Motor neuron (in vitro differentiated cells): Measurements from ENCODE around the gene FBXO3. TPM values are rescaled to one million over a fixed set of nuclear protein-coding genes. Genes with fewer than 3 reads are reported as not detected.

Source experiments
- ATAC-seq, 8 experiments: fragments of 200-7000 bp; cut with Tn5 transposase; replicated peaks in 6 of 8; 2 replicates each; pipeline ENCODE4 v1.8.0; 2021; ENCODE audit warnings: mild to moderate bottlenecking in 8 of 8, moderate library complexity in 8 of 8
- H3K27ac ChIP-seq, 2 donors: fragments of 250-450 bp; sonication (Bioruptor Pico); 2 replicates each; pipeline ENCODE4 v1.9.0; 2021; ENCODE audit warnings: antibody characterized with exemption in 2 of 2, mild to moderate bottlenecking in 2 of 2, moderate library complexity in 1 of 2
- H3K4me1 ChIP-seq, 2 donors: fragments of 250-450 bp; sonication (Bioruptor Pico); replicated peaks in 1 of 2; 2 replicates each; pipeline ENCODE4 v1.6.1; 2021; ENCODE audit warnings: antibody characterized with exemption in 2 of 2, mild to moderate bottlenecking in 2 of 2, moderate library complexity in 1 of 2
- H3K4me3 ChIP-seq, 5 donors: fragments of 250-450 bp; sonication (Bioruptor Pico); 2 replicates each; pipeline ENCODE4 v1.9.0; 2021; ENCODE audit warnings: antibody characterized with exemption in 5 of 5, mild to moderate bottlenecking in 5 of 5, moderate library complexity in 4 of 5
- WGBS, 10 experiments: fragments of 450-650 bp; shearing (Covaris generic); methylation state at CpG; one replicate each; pipeline ENCODE4 v1.0.0; 2022; 5-methylcytosine and 5-hydroxymethylcytosine counted together
- in situ Hi-C, 9 experiments: fragments of 400-800 bp; cut with MboI; loops; one replicate each; pipeline ENCODE4 v1.15.0; 2021; ENCODE audit warnings: low sequenced_read_pairs in 9 of 9, low pct_unique_long_range_greater_than_20kb in 2 of 9; ENCODE audit not compliant: unreplicated experiment in 9 of 9
- total RNA-seq, 8 experiments: library from RNA; unstranded; fragments of 300-600 nt; gene quantifications; 2 replicates each; pipeline versions ENCODE4 v1.2.3 to v1.2.4, GENCODE V29; 2022

The FBXO3 gene
- total RNA-seq, 8 experiments from 2014 or later: 21.0 to 46.4 (median 28.3) TPM

- Histone ChIP-seq H3K27ac (no peak overlapping the region), H3K4me3 (no peak overlapping the region), H3K4me1 (peaks cover 18 to 22% of the 10 kb centered on the region in 2 donors)
Observed at GRCh38 chr11:33692541-33692940, 81.8 kb downstream of the FBXO3 start.

GRCh38 chr11:33692013-33692504, 82.3 kb downstream of the FBXO3 start:
- peak; percentile 37 to 87 (median 74) for ATAC-seq
- Histone ChIP-seq H3K4me3 (no peak overlapping the region), H3K4me1 (peaks cover 18 to 22% of the 10 kb centered on the region in 2 donors), H3K27ac (no peak overlapping the region)
- in situ Hi-C loops: loop anchor here in 4 of 9 experiments (25.0 kb wide), 2 partner anchors 330 to 530 kb away; partner anchors contain the start of gene CSTF3 (in 1 of the 4)
- 0 to 100% (median 34%) methylated on average over 1 to 9 of the region's 9 CpGs; no CpG with 5 or more reads in 2 of the 10 experiments for WGBS, 10 experiments

More at GRCh38 chr11:33692541-33692940, 81.8 kb downstream of the FBXO3 start:
- ATAC-seq: no peak
- in situ Hi-C loops: loop anchor here in 4 of 9 experiments (25.0 kb wide), 2 partner anchors 330 to 530 kb away; partner anchors contain the start of gene CSTF3 (in 1 of the 4)
- 14 to 60% (median 48%) methylated on average over 1 to 5 of the region's 5 CpGs; no CpG with 5 or more reads in 2 of the 10 experiments for WGBS, 10 experiments

GRCh38 chr11:33691066-33691864, 83.1 kb downstream of the FBXO3 start:
- no peak for ATAC-seq
- H3K4me3 ChIP-seq: no peak overlapping the region
- H3K4me1 ChIP-seq: peaks cover 18 to 22% of the 10 kb centered on the region in 2 donors
- in situ Hi-C loops: loop anchor here in 4 of 9 experiments (25.0 kb wide), 2 partner anchors 329 to 529 kb away; partner anchors contain the start of gene CSTF3 (in 1 of the 4)
- H3K27ac ChIP-seq: no peak overlapping the region
- WGBS, 10 experiments: 0 to 100% (median 88%) methylated on average over 1 to 4 of the region's 6 CpGs; no CpG with 5 or more reads in 3 of the 10 experiments

Other genes starting within 250 kb of the FBXO3 start
- gene C11orf91, start 73.7 kb downstream of the FBXO3 start, total RNA-seq: under 1 TPM in 4 of 8 experiments, not detected in 4; 0.38 to 0.81 (median 0.66) TPM
- gene CD59, start 38.1 kb downstream of the FBXO3 start, total RNA-seq: 100 to 1,000 TPM in 4 of 8 experiments, 10 to 100 TPM in 4; 33.5 to 431 (median 105) TPM
- 10 to 100 TPM in 4 of 8 experiments, 1 to 10 TPM in 4; 1.0 to 81.7 (median 12.2) TPM for gene LMO2, start 117.6 kb upstream of the FBXO3 start, total RNA-seq